GM12878 (cell line): Measurements from ENCODE around the gene KBTBD7. TPM values are rescaled to one million over a fixed set of nuclear protein-coding genes. Genes with fewer than 3 reads are reported as not detected.

Source experiments
- ATAC-seq: fragments of 200-7000 bp; cut with Tn5 transposase; 3 replicates; pipeline ENCODE4 v1.9.1; 2020; ENCODE audit warnings: mild to moderate bottlenecking, moderate library complexity
- BruUV-seq: library from RNA; stranded (reverse); fragments of 400-500 nt; replicated peaks from 2 replicates; lab custom pipeline; 2021; lab: Mats Ljungman, UMichigan
- CTCF ChIA-PET: fragments of 300-600 bp; sonication (Branson Sonifier 250); formaldehyde crosslinking; extraction: SDS; loops from one replicate; lab custom pipeline; 2021; ENCODE audit warnings: inconsistent platforms; lab: Yijun Ruan, JAX
- POLR2A ChIA-PET: fragments of 350-600 bp; formaldehyde crosslinking; extraction: SDS; loops from one replicate; lab custom pipeline; 2021; ENCODE audit warnings: inconsistent platforms; lab: Charles Lee
- RAD21 ChIA-PET: fragments of 300-600 bp; sonication (Branson Sonifier 250); formaldehyde crosslinking; loops from one replicate; lab custom pipeline; 2023; ENCODE audit warnings: antibody characterized with exemption; ENCODE audit not compliant: unreplicated experiment; lab: Charles Lee
- SMC1A ChIA-PET: fragments of 300-600 bp; sonication (Branson Sonifier 250); formaldehyde crosslinking; loops from one replicate; lab custom pipeline; 2023; ENCODE audit not compliant: unreplicated experiment, uncharacterized antibody; lab: Charles Lee
- DNase-seq: peaks from one replicate; pipeline ENCODE4 v3.0.0-alpha.2; 2011; ENCODE audit warnings: low read depth, low spot score
- FAIRE-seq: peaks from 3 replicates; lab custom pipeline; 2011; peaks lifted over from hg19 to GRCh38; lab: Jason Lieb, UNC
- H2AFZ ChIP-seq: 2 replicates; pipeline ENCODE4 v1.6.0; 2011; ENCODE audit warnings: low read depth, low read length, control low read depth; ENCODE audit not compliant: control insufficient read depth
- H3K27ac ChIP-seq: 2 replicates; pipeline ENCODE4 v1.5.1; 2011; ENCODE audit warnings: control low read depth; ENCODE audit not compliant: control insufficient read depth, insufficient read depth
- H3K27me3 ChIP-seq, 2 experiments: replicated peaks in 1 of 2; 2 replicates each; pipeline versions ENCODE4 v1.6.0 to v1.6.1; 2011; ENCODE audit warnings: low read length in 1 of 2; ENCODE audit not compliant: control insufficient read depth in 2 of 2, insufficient read depth in 2 of 2
- H3K36me3 ChIP-seq, 2 experiments: 2 replicates each; pipeline ENCODE4 v1.5.1; 2011; ENCODE audit warnings: low read length in 1 of 2; ENCODE audit not compliant: control insufficient read depth in 2 of 2, insufficient read depth in 2 of 2
- H3K4me1 ChIP-seq: 2 replicates; pipeline ENCODE4 v1.6.1; 2011; ENCODE audit warnings: mild to moderate bottlenecking, low read length, moderate library complexity, mixed read lengths; ENCODE audit not compliant: control insufficient read depth, insufficient read depth
- H3K4me2 ChIP-seq: 2 replicates; pipeline ENCODE4 v1.6.0; 2011; ENCODE audit warnings: control low read depth; ENCODE audit not compliant: control insufficient read depth, insufficient read depth
- H3K4me3 ChIP-seq: fragments of 200-600 bp; sonication (generic); 2 replicates; pipeline ENCODE4 v1.5.1; 2016
- H3K79me2 ChIP-seq: 2 replicates; pipeline ENCODE4 v1.6.0; 2011; ENCODE audit warnings: low read length; ENCODE audit not compliant: control insufficient read depth, insufficient read depth
- H3K9ac ChIP-seq: 2 replicates; pipeline ENCODE4 v1.8.0; 2011; ENCODE audit warnings: low read length, control low read depth, mixed read lengths; ENCODE audit not compliant: control insufficient read depth, insufficient read depth
- H3K9me3 ChIP-seq: replicated peaks from 3 replicates; pipeline ENCODE4 v1.5.1; 2011; ENCODE audit warnings: mild to moderate bottlenecking, low read length; ENCODE audit not compliant: control insufficient read depth, insufficient read depth
- H4K20me1 ChIP-seq: 2 replicates; pipeline ENCODE4 v1.6.0; 2011; ENCODE audit not compliant: control insufficient read depth, insufficient read depth
- FOXK2 ChIP-seq: fragments of 450-650 bp; IDR thresholded peaks from 2 replicates; pipeline ENCODE4 v1.6.1; 2017; ENCODE audit warnings: mild to moderate bottlenecking, moderate library complexity
- GATAD2B ChIP-seq: fragments of 450-650 bp; conservative IDR thresholded peaks from 2 replicates; pipeline ENCODE4 v1.6.1; 2017; ENCODE audit warnings: low read depth, mild to moderate bottlenecking, moderate library complexity
- MTA2 ChIP-seq: fragments of 450-650 bp; IDR thresholded peaks from 2 replicates; pipeline ENCODE4 v1.6.1; 2016; ENCODE audit warnings: low read depth, mild to moderate bottlenecking, moderate library complexity
- NFYB ChIP-seq: IDR thresholded peaks from 2 replicates; pipeline ENCODE4 v1.6.1; 2011; ENCODE audit warnings: low read depth, mild to moderate bottlenecking, low read length, improper control_type of control experiment, moderate library complexity; ENCODE audit not compliant: insufficient read depth
- RAD21 ChIP-seq: IDR thresholded peaks from 2 replicates; pipeline ENCODE4 v1.6.1; 2011; ENCODE audit warnings: mild to moderate bottlenecking, low read depth, low read length, moderate library complexity; ENCODE audit not compliant: insufficient read depth
- YBX1 ChIP-seq: fragments of 450-650 bp; IDR thresholded peaks from 2 replicates; pipeline ENCODE4 v1.6.1; 2016; ENCODE audit warnings: antibody characterized with exemption
- ZNF384 ChIP-seq: IDR thresholded peaks from 2 replicates; pipeline ENCODE4 v1.6.1; 2012; ENCODE audit warnings: low read depth, mild to moderate bottlenecking, low read length, improper control_type of control experiment, borderline replicate concordance
- WGBS: methylation state at CpG from one replicate; pipeline ENCODE4 v1.1.6; 2016; ENCODE audit warnings: low lambda C conversion rate; ENCODE audit not compliant: insufficient replicate concordance, insufficient coverage; ENCODE audit errors: missing lambda C conversion rate; 5-methylcytosine and 5-hydroxymethylcytosine counted together
- in situ Hi-C: fragments of 300-500 bp; cut with MboI; formaldehyde crosslinking; loops from 9 replicates; pipeline ENCODE4 v1.14.3; 2018; ENCODE audit warnings: mixed read lengths
- intact Hi-C: fragments of 100-400 bp; cut with micrococcal nuclease; formaldehyde crosslinking; loops from one replicate; pipeline ENCODE4 v1.14.2; 2022; ENCODE audit not compliant: unreplicated experiment
- polyA plus RNA-seq, 11 experiments: library from polyadenylated mRNA; depleted of rRNA in 4 of 11; unstranded in 6 of 11; stranded (reverse) in 5 of 11; fragments of >200 nt; fragmentation: Nextera tagmentation in 4 of 11; fragmentation: Illumina TruSeq in 1 of 11; extraction: Ambion mirVana in 4 of 11; extraction: Trizol in 1 of 11; gene quantifications; 1 replicate in 1 of 11; 2 replicates in 10 of 11; pipeline versions ENCODE4 v1.2.1 to v1.2.3, GENCODE V29; 2011 to 2016; ENCODE audit warnings: inconsistent platforms in 2 of 11, missing spikeins in 2 of 11, low read depth in 1 of 11
- total RNA-seq, 4 experiments: library from RNA; depleted of rRNA in 3 of 4; stranded (reverse); fragments of >200 nt in 3 of 4; fragmentation: Illumina TruSeq in 1 of 4; extraction: Trizol in 1 of 4; gene quantifications; 2 replicates each; pipeline versions ENCODE4 v1.2.1 to v1.2.3, GENCODE V29; 2013 to 2021
- TF ChIP-seq, protein P1 (sequence below): IDR thresholded peaks from 2 replicates; pipeline ENCODE4 v1.6.1; 2012; ENCODE audit warnings: mild to moderate bottlenecking, low read depth, low read length
- TF ChIP-seq, protein P2 (sequence below): fragments of 450-650 bp; IDR thresholded peaks from 2 replicates; pipeline ENCODE4 v1.6.1; 2018; ENCODE audit warnings: borderline replicate concordance, mild to moderate bottlenecking; ENCODE audit not compliant: partially characterized antibody

KBTBD7 gene
- total and polyA plus RNA-seq, 10 of the 15 experiments (the other 5 are each of a cell fraction or from before 2014, with no cell fraction given): 1.8 to 6.0 (median 4.3) TPM

DNA sequence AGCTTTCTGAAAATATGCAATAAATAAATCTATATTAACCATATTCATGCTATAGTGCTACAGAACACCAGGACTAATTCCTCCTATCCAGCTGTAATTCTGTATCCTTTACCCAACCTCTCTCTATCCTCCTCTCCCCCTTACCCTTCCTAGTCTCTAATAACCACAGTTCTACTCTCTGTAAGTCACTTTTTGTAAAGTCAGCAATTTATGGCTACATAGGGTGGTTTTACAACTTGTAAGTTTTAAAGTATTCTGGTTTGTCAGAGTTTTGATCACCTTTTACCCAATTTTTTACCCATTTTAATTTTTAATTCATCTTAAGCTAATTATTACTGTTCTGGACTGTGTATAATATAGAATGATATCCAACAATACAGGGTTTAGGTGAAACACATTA, 35.0 kb upstream of the KBTBD7 start:
- no peak for TF ChIP-seq GATAD2B
- TF ChIP-seq RAD21: no peak
- TF ChIP-seq NFYB: no peak
- H3K27me3 ChIP-seq: no peaks in the 10 kb centered on the region
- no peak overlapping the region for H3K27ac ChIP-seq
- no peak overlapping the region for H2AFZ ChIP-seq
- in situ Hi-C loops (no loop called here), intact Hi-C loops (no loop called here)
- no peaks in the 10 kb centered on the region for H3K79me2 ChIP-seq
- no peak overlapping the region for H3K9ac ChIP-seq
- ChIA-PET CTCF (interaction anchor here (1.4 kb wide), 1 partner anchor 155 kb away, joined by 4 read pairs; no protein-coding TSS in a partner anchor), SMC1A (interaction anchor here (0.8 kb wide), 1 partner anchor 33 kb away, joined by 3 read pairs; no protein-coding TSS in a partner anchor), POLR2A (no interaction called here), RAD21 (no interaction called here)
- ATAC-seq (no peak), DNase-seq (no peak), FAIRE-seq (no peak)
- no peak overlapping the region for H3K4me2 ChIP-seq
- H3K4me1 ChIP-seq: peaks cover 14% of the 10 kb centered on the region
- peaks cover 0 to 10% of the 10 kb centered on the region in 2 experiments; a peak in 1 of 4 replicates for H3K36me3 ChIP-seq
- no TSS peak for BruUV-seq
- no peaks in the 10 kb centered on the region for H4K20me1 ChIP-seq
- no peak overlapping the region for H3K4me3 ChIP-seq
- H3K9me3 ChIP-seq: no peaks in the 10 kb centered on the region

DNA sequence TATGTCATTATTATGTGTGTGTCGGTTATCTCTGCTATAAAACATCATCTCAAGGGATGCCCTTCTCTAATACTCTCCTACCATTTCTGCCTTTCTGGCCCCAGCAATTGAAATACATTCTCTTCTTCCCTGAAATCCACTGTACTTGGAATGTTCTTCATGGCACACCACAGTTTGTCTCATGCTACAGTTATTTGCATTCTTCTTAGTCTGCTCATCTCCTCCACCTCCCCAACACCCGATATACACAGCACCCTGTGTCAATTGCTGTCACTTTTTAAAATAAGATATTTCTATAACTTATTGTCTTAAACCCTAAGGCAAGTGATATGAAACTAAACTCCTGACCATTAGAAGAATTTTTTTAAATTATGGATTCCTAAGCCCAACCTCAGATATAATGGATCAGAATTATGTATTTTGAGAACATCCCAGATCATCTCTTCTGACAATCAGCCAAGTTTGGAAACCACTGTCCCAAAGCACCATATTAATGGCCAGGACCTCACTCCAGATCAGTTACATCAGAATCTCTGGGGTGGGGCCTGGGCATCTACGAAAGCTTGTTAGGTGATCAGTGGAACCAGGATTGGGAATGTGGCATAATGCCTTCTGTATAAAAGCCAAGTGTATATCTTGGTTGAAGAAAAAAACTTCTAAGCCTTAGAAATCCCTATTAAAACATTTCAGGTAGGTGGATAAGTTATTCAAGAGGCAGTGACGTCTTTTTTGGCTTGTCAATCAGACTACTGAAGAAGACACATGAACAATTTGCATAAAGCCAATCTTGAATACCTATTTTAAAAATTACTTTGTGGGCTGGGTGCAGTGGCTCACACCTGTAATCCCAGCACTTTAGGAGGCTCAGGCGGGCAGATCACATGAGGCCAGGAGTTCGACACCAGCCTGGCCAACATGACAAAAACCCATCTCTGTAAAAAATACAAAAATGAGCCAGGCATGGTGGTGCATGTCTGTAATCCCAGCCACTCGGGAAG, 30.0 kb upstream of the KBTBD7 start:
- ChIA-PET SMC1A (no interaction called here), POLR2A (no interaction called here)
- TF ChIP-seq, protein P1, sequence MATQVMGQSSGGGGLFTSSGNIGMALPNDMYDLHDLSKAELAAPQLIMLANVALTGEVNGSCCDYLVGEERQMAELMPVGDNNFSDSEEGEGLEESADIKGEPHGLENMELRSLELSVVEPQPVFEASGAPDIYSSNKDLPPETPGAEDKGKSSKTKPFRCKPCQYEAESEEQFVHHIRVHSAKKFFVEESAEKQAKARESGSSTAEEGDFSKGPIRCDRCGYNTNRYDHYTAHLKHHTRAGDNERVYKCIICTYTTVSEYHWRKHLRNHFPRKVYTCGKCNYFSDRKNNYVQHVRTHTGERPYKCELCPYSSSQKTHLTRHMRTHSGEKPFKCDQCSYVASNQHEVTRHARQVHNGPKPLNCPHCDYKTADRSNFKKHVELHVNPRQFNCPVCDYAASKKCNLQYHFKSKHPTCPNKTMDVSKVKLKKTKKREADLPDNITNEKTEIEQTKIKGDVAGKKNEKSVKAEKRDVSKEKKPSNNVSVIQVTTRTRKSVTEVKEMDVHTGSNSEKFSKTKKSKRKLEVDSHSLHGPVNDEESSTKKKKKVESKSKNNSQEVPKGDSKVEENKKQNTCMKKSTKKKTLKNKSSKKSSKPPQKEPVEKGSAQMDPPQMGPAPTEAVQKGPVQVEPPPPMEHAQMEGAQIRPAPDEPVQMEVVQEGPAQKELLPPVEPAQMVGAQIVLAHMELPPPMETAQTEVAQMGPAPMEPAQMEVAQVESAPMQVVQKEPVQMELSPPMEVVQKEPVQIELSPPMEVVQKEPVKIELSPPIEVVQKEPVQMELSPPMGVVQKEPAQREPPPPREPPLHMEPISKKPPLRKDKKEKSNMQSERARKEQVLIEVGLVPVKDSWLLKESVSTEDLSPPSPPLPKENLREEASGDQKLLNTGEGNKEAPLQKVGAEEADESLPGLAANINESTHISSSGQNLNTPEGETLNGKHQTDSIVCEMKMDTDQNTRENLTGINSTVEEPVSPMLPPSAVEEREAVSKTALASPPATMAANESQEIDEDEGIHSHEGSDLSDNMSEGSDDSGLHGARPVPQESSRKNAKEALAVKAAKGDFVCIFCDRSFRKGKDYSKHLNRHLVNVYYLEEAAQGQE: no peak
- TF ChIP-seq MTA2 (no peak), FOXK2 (no peak), RAD21 (no peak), ZNF384 (no peak), YBX1 (no peak)
- TF ChIP-seq, protein P2, sequence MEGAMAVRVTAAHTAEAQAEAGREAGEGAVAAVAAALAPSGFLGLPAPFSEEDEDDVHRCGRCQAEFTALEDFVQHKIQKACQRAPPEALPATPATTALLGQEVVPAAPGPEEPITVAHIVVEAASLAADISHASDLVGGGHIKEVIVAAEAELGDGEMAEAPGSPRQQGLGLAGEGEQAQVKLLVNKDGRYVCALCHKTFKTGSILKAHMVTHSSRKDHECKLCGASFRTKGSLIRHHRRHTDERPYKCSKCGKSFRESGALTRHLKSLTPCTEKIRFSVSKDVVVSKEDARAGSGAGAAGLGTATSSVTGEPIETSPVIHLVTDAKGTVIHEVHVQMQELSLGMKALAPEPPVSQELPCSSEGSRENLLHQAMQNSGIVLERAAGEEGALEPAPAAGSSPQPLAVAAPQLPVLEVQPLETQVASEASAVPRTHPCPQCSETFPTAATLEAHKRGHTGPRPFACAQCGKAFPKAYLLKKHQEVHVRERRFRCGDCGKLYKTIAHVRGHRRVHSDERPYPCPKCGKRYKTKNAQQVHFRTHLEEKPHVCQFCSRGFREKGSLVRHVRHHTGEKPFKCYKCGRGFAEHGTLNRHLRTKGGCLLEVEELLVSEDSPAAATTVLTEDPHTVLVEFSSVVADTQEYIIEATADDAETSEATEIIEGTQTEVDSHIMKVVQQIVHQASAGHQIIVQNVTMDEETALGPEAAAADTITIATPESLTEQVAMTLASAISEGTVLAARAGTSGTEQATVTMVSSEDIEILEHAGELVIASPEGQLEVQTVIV: no peak

More for the DNA sequence above, 30.0 kb upstream of the KBTBD7 start:
- ChIA-PET CTCF (no interaction called here), RAD21 (no interaction called here)
- DNase-seq (no peak), ATAC-seq (no peak), FAIRE-seq (no peak)
- H3K36me3 ChIP-seq: peaks cover 0 to 13% of the 10 kb centered on the region in 2 experiments
- H3K4me3 ChIP-seq: no peak overlapping the region
- H4K20me1 ChIP-seq: no peaks in the 10 kb centered on the region
- no peaks in the 10 kb centered on the region for H3K27me3 ChIP-seq
- WGBS: 87% methylated on average over 7 of the region's 7 CpGs
- in situ Hi-C loops (loop anchor here (5.0 kb wide), 1 partner anchor 152 kb away; no protein-coding TSS in a partner anchor), intact Hi-C loops (no loop called here)
- H2AFZ ChIP-seq: no peak overlapping the region
- no peak overlapping the region for H3K4me2 ChIP-seq
- no peak overlapping the region for H3K9ac ChIP-seq
- H3K79me2 ChIP-seq: no peaks in the 10 kb centered on the region
- H3K4me1 ChIP-seq: no peaks in the 10 kb centered on the region
- no TSS peak for BruUV-seq
- no peak overlapping the region for H3K27ac ChIP-seq
- H3K9me3 ChIP-seq: no peaks in the 10 kb centered on the region
